GM15510 (cell line): Measurements from ENCODE around the gene ADPRH.

Experiments
- POLR2A ChIP-seq: IDR thresholded peaks from 3 replicates; pipeline ENCODE4 v1.6.1; 2011; ENCODE audit warnings: borderline replicate concordance; ENCODE audit not compliant: insufficient read length; ENCODE audit errors: extremely low read depth

The ADPRH gene

DNA sequence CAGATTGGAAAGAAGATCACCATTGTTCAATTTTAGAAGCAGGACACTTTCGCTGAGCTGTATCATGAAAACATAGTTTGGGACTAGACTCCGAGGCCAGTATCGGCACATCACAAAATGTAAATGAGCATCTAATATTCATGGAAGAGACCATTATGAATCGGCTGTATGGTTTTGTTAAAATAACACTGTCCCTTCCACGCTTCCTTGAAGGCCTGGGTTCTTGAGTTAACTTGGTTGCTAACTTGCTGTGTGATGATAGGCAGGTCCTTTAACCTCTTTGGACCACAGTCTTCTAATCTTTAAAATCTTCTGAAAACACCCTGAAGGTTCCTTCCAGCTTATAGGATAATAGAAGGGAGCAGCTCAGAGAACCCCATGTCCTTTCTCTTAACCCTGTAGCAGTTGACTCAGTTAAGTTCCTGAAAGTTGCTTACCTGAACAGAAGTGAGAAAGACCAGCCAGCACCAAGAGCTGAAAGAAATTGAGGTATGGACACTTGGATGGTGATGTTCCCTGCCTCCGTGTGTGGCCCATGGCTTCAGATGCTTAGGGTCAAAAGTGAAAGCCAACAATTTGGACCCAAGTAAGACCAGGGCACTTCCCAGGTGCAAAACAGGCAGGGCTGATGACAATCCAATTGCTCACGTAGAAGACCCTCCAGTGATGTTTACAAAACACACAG lies 22.0 kb upstream of the ADPRH start:
- TF ChIP-seq POLR2A: no peak

DNA sequence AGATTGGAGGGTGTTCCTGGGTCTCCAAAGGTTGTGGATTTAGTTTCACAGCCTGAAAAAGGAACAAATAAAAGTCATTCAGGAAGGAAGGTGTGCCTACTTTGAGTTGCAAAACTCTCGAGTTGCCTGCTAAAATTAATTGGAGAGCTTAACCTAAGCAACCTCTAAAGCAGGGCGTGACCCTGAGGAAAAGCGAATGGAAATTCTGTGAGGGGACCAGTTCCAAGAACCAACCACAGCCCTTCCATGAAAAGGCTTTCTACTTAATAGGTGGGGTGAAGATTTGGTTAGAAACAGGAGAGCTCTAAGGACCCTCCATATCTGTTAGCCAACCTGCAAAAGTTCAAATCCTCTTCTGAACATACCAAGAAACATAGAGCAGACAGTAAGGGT lies 21.4 kb upstream of the ADPRH start:
- no peak for TF ChIP-seq POLR2A

DNA sequence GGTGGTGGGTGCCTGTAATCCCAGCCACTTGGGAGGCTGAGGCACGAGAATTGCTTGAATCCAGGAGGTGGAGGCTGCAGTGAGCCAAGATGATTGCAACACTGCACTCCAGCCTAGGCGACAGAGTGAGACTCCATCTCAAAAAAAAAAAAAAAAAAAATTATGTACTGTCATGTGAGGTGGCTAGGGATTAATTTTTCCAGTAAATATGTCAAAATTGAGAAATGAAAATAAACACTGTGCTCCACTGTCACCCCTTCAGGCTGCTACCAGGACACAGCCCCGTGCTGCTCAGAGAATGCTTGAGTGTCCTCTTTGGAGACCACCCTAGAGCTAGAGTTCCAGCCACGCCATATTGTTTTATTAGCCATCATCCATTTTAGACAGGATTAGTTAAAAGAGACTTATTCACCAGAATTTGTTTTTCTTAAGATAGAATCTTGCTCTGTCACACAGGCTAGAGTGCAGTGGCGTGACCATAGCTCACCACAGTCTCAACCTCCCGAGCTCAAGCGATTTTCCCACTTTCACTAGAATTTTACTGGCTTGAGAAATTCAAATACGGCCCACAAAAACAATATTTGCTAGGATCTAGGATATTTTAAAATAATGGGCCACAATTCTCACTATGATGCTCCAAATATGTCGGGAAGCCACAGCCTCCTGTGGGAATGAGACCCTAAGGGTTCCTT lies 20.5 kb upstream of the ADPRH start:
- no peak for TF ChIP-seq POLR2A

DNA sequence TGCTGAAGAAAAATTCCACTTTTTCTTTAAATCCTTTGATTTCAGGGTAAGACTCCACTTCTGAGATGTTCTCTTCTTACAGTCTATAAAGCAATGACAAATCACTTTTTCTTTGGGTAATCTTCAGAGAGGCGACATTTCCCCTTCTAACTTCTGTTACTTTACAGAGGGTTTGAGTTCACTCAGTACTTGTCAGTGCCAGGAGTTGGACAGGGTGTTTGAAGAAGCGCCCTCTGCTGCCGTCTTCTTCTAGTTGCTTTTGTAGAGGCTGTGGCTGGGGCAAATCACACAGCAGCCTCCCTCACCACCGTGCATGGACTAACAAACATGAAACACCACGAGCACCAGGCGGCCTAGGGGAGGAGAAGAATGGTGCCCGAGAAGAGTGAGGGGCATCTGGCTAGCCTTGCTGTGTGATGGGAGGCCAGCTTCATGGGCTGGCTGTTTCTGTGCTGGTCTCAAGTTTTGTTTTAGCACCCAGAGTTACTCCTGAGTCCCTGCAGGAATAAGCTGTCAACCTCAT lies 19.8 kb upstream of the ADPRH start, which contains the start of gene CD80:
CD80 (minus strand) TSS at position 174 of the 523 bp plus-strand sequence. CDS start 1,886 bp downstream, outside the sequence.
- TF ChIP-seq POLR2A: peak; percentile 31

DNA sequence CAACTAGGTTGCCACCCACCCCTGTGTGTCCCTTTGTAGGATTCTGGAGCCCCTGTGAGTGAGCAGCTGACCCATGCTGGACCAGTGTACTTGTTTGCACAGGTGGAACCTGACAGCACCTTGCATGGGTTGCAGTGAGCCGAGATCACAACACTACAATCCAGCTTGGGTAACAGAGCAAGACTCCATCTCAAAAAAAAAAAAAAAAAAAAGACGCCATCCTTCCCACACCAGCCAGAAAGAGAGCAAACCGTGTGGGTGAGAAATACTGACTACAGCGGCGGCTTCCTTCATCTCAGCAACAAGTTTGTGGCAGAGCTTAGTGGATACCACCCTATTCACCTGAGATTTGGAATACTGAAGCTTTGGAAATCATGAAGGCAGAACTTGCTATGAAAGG lies 19.1 kb upstream of the ADPRH start:
- TF ChIP-seq POLR2A: no peak

DNA sequence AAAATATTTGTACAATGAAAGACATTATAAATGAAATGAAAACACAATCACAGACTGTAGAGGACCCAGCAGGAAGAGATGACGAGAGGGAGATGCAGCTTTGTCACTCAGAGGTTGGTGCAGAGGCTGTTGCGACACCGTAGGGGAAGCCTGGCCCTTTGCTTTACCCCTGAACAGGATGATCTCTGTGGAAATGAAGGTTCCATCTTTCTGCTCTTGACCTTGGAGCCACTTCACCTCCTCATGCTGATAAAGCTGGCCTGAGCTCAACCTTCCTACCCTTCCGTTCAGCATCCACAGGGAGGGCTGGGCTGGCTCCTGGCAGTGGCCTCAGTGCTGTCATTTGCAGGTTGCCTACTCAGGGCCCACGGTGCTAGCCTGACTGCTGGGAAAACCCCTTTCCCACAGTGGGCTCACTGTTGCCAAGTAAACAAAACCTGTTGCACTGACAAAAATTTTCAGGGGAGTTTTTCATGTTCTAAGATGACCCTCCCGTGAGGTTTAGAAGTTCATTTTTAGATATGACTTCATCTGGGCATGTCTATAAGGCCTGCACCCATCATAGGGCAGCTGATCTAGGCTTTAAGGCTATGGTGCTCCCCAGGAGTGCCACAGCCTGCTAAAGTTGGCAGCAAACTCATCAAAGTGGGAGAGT lies 16.9 kb upstream of the ADPRH start:
- peak; percentile 52 for TF ChIP-seq POLR2A

DNA sequence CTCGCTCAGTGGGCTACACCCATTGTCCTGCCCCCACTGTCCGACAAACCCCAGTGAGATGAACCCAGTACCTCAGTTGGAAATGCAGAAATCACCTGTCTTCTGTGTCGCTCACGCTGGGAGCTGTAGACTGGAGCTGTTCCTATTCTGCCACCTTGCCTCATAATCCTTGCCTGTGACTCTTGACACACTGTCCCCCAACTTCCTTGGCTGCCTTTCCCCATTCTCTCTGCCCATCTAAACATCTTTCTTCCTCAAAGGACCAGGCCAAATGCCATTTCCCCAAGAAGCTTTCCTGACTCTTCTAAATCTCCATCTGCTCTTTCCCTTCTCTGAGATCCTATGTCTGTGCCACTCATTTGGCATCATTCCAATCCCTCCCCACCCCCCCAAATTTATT lies 10.1 kb upstream of the ADPRH start:
- no peak for TF ChIP-seq POLR2A

DNA sequence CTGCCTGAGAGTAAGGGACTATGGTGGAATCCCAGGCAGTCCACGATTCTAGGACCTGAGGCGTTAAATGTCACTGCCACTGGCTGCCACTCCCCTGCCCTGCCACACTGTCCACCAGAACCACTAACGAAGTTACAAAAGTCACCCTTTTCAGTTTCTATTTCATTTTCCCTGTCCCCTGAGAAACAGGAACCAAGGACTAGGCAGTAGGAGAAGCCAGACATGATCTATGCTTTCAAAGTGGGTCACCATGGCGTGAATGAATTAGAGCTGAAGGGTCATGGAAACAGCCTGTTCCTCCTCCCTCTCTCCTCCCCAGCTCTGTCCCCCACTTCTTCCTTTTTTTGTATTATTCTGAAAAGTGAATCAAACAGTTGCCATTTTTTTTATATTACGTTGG lies 9.1 kb upstream of the ADPRH start:
- no peak for TF ChIP-seq POLR2A

DNA sequence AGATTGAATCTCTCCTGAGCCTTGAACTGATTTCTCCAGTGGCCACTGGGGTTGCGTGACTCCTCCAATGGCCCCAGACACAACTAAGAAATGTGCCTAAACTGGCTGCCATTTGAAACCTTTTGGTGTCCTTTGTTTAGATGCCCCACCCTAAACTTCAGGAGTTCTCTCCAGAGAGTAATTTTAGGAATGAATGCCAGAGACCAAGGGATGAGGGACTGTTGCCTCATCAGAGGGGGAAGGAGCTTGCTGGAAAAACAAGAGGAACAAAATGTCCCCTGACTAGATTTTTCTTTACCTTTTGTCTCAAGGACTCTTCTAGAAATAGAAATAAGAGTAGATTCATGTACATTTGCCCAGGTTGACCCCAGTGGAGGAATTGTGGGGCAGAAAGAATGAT lies 8.1 kb upstream of the ADPRH start:
- TF ChIP-seq POLR2A: no peak

DNA sequence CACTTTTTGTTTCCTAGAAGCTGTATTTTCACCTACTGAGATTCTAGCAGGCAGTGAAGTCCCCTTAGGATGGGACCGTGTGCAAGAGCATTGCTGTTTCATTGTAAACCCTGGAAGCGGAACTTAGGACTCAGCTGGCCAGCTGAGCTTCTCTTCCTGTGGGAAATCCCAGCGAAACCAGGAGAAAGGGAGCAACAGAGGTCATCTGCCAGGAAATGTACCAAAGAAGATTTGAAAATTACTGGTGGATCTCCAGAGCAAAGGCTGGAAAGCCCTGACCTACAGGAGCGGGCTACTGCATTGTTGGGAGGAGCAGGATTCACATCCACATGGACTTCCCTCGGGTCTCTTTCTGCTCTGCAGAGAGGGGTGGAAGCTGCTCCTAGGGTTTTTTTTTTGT lies 7.6 kb upstream of the ADPRH start:
- no peak for TF ChIP-seq POLR2A

DNA sequence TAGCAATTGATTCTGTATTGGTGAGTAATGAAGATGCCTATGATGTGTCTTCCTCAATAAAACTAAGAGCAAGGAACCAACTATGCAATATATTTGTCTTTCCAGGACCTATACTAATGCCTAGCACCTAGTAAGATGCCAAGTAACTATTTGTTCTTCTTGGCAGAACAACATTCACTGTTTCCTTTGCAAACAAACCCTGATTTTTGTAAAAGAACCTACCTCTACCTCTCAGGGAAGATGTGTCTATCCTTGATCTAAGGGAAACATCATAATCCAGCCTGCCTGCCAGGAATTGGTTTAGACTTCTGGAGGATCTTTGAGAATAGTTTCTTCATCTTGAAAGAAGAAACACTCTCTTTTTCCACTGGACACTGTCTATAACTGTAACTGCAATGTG lies 3.8 kb upstream of the ADPRH start:
- no peak for TF ChIP-seq POLR2A

DNA sequence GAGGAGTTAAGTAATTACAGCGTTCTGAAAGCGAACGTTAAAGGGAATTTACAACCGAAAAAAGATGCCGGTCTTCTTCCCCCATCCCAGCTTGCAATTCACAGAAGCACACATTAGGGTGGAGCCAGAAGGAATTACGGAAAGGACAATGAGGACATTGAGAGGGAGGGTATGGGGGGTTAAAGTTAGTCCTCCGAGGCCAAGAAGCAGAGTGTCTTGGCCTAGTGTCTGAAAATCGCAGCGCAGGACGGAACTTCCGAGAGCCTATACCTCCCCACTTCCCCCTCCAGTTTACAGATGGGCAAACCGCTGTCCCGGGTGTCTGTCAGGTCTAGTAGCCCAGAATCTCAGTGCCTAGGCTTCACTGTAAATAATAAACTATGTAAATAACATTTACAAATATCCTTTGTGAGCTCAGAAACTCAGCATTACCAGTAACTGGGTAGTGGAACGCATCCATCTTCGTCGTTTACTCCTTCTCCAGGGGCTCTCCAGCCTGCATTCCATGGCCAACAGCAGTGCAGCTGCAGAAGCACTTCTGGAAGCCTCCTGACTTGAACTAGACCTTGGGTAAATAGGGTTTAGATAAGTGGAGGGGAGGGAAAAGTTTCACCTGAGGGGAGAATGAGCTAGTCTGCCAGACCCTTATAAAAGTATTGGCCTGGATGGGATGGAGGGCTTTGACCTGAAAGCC lies 922 bp downstream of the ADPRH start:
- peak; percentile 32 for TF ChIP-seq POLR2A

DNA sequence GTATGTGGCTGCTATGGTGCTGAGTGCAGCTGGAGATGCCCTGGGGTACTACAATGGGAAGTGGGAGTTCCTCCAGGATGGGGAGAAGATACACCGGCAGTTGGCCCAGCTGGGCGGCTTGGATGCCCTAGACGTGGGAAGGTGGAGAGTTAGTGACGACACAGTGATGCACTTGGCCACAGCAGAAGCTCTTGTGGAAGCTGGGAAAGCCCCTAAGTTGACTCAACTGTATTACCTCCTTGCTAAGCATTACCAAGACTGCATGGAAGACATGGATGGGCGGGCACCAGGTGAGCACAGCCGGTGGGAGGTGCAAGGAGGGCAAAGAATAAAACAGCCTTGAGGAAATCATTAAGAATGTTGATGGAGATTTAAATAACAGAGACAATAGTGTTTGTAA lies 2.9 kb downstream of the ADPRH start:
- no peak for TF ChIP-seq POLR2A

DNA sequence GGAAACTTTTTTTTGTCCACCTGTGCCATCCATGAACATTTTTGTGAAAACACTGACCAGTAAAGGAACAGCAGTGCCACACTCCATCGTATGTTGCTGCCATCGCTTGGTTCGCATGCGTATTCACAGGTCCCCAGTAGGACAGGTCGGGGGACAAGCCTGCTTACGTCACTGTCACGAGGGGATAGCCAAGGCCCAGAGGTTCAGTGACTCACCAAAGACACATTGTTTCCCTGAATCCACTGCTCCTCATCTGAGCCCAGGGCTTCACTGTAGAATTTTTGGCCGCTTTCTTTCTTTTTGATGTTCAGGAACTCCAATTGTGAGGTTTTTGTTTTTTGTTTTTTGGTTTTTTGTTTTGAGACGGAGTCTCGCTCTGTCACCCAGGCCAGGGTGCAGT lies 5.9 kb downstream of the ADPRH start:
- TF ChIP-seq POLR2A: no peak

DNA sequence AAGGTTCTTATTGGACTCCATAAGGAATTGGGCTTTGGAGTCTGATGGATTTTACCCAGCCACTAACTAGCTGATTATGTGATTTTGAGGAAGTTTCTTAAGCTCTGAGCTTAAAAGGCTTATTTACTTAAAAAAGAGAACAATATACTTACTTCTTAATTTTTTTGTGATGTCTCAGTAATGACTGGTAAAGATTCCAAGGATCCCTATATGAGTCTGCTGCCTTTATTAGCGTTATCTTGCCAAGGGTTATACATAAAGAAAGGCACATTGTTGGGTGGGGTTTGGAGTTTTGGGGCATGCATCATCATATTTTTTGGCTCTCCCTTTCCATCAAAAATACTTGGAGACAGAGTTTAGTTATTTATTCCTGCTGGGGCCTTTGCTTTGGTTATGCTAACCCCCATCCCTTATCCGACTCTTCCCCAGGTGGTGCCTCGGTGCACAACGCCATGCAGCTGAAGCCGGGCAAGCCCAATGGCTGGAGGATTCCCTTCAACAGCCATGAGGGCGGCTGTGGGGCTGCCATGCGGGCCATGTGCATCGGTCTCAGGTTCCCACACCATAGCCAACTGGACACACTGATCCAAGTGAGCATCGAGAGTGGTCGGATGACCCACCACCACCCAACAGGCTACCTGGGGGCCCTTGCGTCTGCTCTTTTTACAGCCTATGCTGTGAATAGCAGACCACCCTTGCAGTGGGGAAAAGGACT lies 6.7 kb downstream of the ADPRH start:
- no peak for TF ChIP-seq POLR2A

DNA sequence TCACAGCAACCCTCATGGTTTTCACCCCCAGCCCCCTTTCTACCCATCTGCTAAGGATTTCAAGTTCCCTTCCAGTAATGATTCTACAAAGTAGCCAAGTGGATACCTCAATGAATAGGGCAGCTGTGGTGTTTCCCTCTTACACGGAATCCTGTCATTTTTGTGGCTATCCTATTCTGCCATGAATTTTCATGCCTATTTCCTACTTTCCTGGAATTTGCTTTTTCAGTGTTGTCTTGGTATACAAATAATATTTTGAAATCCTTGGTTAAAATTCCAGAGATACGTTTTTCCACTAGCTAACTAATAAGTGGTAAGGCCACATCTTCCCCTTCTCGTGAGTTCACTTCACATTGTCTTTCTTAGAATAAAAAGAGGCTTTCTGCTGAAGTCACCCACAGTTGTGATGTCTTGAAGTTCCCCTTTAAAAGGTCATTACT lies 7.5 kb downstream of the ADPRH start:
- no peak for TF ChIP-seq POLR2A
